GM10248 (cell line): Measurements from ENCODE around the gene FSHR.

ENCODE experiments used
- CTCF ChIA-PET: fragments of 300-600 bp; sonication (Branson Sonifier 250); formaldehyde crosslinking; extraction: SDS; loops from one replicate; lab custom pipeline; 2021; ENCODE audit warnings: antibody characterized with exemption; lab: Yijun Ruan, JAX
- POLR2A ChIA-PET: fragments of 350-650 bp; sonication (Branson Sonifier 250); formaldehyde crosslinking; extraction: SDS; loops from one replicate; lab custom pipeline; 2020; ENCODE audit warnings: antibody characterized with exemption; lab: Yijun Ruan, JAX
- DNase-seq: peaks from one replicate; pipeline ENCODE4 v3.0.0; 2012; ENCODE audit errors: extremely low spot score
- CTCF ChIP-seq: IDR thresholded peaks from 2 replicates; pipeline ENCODE4 v1.5.1; 2012; ENCODE audit warnings: mild to moderate bottlenecking, low read depth; ENCODE audit errors: extremely low read depth, missing control alignments, control extremely low read depth

Gene FSHR

GRCh38 chr2:48939232-48939631, 215.1 kb downstream of the FSHR start:
- ChIA-PET CTCF (no interaction called here), POLR2A (no interaction called here)
- no peak for DNase-seq
- TF ChIP-seq CTCF = no peak

- DNase-seq = no peak
- no peak for TF ChIP-seq CTCF
- ChIA-PET CTCF (no interaction called here), POLR2A (no interaction called here)
These were observed 216.1 kb downstream of the FSHR start for GRCh38 chr2:48938231-48938630.

- POLR2A ChIA-PET = no interaction called here
- no peak for DNase-seq
- CTCF ChIA-PET = no interaction called here
- TF ChIP-seq CTCF = no peak
These were observed 219.5 kb downstream of the FSHR start for GRCh38 chr2:48934807-48935206.

GRCh38 chr2:48933828-48934497, 220.4 kb downstream of the FSHR start:
- ChIA-PET CTCF (no interaction called here), POLR2A (no interaction called here)
- no peak for DNase-seq
- TF ChIP-seq CTCF = no peak

GRCh38 chr2:48932667-48933066, 221.6 kb downstream of the FSHR start:
- no peak for DNase-seq
- ChIA-PET POLR2A (no interaction called here), CTCF (no interaction called here)
- TF ChIP-seq CTCF = no peak

GRCh38 chr2:48929571-48930301, 224.6 kb downstream of the FSHR start:
- ChIA-PET POLR2A (no interaction called here), CTCF (interaction anchor here (1.3 to 1.5 kb wide), 3 partner anchors 9 to 18 kb away, joined by 3 to 5 read pairs (median 4); no protein-coding TSS in a partner anchor)
- TF ChIP-seq CTCF = no peak
- DNase-seq = no peak
